Keratinocyte (primary cell): ENCODE results near the gene ATP9B.

Source experiments
- CTCF ChIP-seq, 3 experiments: IDR thresholded peaks in 1 of 3; conservative IDR thresholded peaks in 1 of 3; optimal IDR thresholded peaks in 1 of 3; 2 replicates in 2 of 3; 3 replicates in 1 of 3; pipeline versions ENCODE3 to v1.5.1; 2011; ENCODE audit warnings: low read length in 3 of 3, mild to moderate bottlenecking in 3 of 3, moderate library complexity in 2 of 3, control low read depth in 1 of 3, inconsistent platforms in 1 of 3; ENCODE audit not compliant: insufficient read depth in 2 of 3; ENCODE audit errors: extremely low read depth in 1 of 3
- EZH2 ChIP-seq: IDR thresholded peaks from one replicate; pipeline ENCODE4 v1.6.1; 2012; ENCODE audit warnings: inconsistent platforms, mild to moderate bottlenecking, low read length, moderate library complexity

GRCh38 chr18:79368681-79369080, 299.5 kb downstream of the ATP9B start:
- TF ChIP-seq CTCF (optimal IDR thresholded peaks at IDR 0.05 in 1 of 3, IDR thresholded peaks at IDR 0.05 in 1 of 3, conservative IDR thresholded peaks at IDR 0.05 in 1 of 3; ENCODE audit: extremely low read depth in 1 of 3, insufficient read depth in 2 of 3, low read length in 3 of 3) (no peak), EZH2 (no peak)
